Fibroblast of skin of back (primary cell): ENCODE measurements around the gene LENG8.
"Not testable (repeated sequence)": the region's sequence is repeated elsewhere in the genome, so short reads cannot be mapped to it uniquely, and the experiment has no call there.

Experiments
- DNase-seq: peaks from one replicate; pipeline ENCODE4 v3.0.0-alpha.2; 2013

The LENG8 gene

GRCh38 chr19:54444737-54445136 is 4.3 kb upstream of the LENG8 start:
- DNase-seq: no peak

- not testable (repeated sequence) for DNase-seq
Observed at GRCh38 chr19:54446349-54446748, 2.6 kb upstream of the LENG8 start.

- peak; percentile 69 for DNase-seq
Observed at GRCh38 chr19:54448040-54448773, 792 bp upstream of the LENG8 start.

- DNase-seq: no peak
Observed at GRCh38 chr19:54449701-54450069, 686 bp downstream of the LENG8 start.

- DNase-seq: no peak
Observed at GRCh38 chr19:54451331-54451871, 2.4 kb downstream of the LENG8 start.

- no peak for DNase-seq
Observed at GRCh38 chr19:54451997-54452396, 3.0 kb downstream of the LENG8 start.

GRCh38 chr19:54452626-54453025 is 3.6 kb downstream of the LENG8 start:
- DNase-seq: no peak

- no peak for DNase-seq
Observed at GRCh38 chr19:54453921-54454780, 5.2 kb downstream of the LENG8 start.

GRCh38 chr19:54454781-54455675 is 6.0 kb downstream of the LENG8 start:
- no peak for DNase-seq

- DNase-seq: no peak
Observed at GRCh38 chr19:54455786-54456422, 6.9 kb downstream of the LENG8 start.

GRCh38 chr19:54456423-54457373 is 7.7 kb downstream of the LENG8 start:
- DNase-seq: no peak

- no peak for DNase-seq
Observed at GRCh38 chr19:54457773-54458647, 9.0 kb downstream of the LENG8 start.

GRCh38 chr19:54458648-54459281 is 9.8 kb downstream of the LENG8 start:
- DNase-seq: no peak

GRCh38 chr19:54459282-54460229 is 10.6 kb downstream of the LENG8 start:
- no peak for DNase-seq

GRCh38 chr19:54460230-54461005 is 11.4 kb downstream of the LENG8 start:
- no peak for DNase-seq

- DNase-seq: no peak
Observed at GRCh38 chr19:54461210-54461609, 12.2 kb downstream of the LENG8 start.

- DNase-seq: no peak
Observed at GRCh38 chr19:54461613-54462012, 12.6 kb downstream of the LENG8 start.
